ENCODE measurements around the gene DHX40. TPM values are rescaled to one million over a fixed set of nuclear protein-coding genes. Genes with fewer than 3 reads are reported as not detected.
"Not testable (repeated sequence)": the region's sequence is repeated elsewhere in the genome, so short reads cannot be mapped to it uniquely, and the experiment has no call there.

DHX40 gene
- total RNA-seq, 4 donors from 2014 or later = 32.4 to 48.0 (median 44.3) TPM

DNA sequence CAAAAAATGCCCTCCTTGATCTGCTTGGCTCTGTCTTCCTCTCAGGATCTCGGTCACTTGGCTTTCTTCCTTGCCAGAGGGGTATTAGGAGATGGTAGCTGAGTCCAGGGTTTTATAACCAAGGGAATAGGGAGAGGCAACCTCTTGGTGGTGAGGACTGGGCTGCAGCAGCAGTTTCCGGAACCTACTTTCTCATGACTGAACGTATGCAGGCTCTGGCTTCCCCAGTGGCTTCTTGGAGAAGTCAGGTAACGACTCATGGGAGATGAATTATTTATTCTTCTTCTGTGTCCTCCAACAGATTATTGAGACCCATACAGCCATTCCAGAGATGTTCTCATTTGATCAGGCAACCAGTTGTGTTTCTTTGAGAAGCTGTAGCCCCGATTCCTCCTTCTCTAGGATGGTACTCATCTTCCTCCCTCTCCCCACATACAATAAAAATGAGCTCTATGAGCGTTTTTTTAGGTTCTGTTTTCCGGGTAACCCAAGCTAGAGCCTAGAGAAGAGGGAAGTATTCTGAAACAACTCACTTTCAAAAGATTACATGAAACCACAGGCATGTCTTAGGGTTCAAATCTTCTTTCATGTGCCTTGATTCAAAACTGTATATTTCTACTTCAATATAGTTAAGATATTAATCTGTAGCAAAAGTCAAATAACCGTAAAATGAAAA, 22.3 kb upstream of the DHX40 start:
- Histone ChIP-seq H3K27ac (replicated peaks in 1 of 4) (no peak overlapping the region), H3K36me3 (no peaks in the 10 kb centered on the region), H3K27me3 (no peaks in the 10 kb centered on the region), H3K4me3 (no peak overlapping the region), H3K4me1 (no peaks in the 10 kb centered on the region), H3K9me3 (no peaks in the 10 kb centered on the region)
- intact Hi-C loops (cut with DNase I) = no loop called here
- WGBS = 75% methylated on average over 8 of the region's 8 CpGs
- DNase-seq (ENCODE audit: extremely low spot score) = no peak
- no peak for TF ChIP-seq EP300 (IDR thresholded peaks at IDR 0.05)
- TF ChIP-seq POLR2AphosphoS5 (IDR thresholded peaks at IDR 0.05) = no peak
- TF ChIP-seq, protein P1, sequence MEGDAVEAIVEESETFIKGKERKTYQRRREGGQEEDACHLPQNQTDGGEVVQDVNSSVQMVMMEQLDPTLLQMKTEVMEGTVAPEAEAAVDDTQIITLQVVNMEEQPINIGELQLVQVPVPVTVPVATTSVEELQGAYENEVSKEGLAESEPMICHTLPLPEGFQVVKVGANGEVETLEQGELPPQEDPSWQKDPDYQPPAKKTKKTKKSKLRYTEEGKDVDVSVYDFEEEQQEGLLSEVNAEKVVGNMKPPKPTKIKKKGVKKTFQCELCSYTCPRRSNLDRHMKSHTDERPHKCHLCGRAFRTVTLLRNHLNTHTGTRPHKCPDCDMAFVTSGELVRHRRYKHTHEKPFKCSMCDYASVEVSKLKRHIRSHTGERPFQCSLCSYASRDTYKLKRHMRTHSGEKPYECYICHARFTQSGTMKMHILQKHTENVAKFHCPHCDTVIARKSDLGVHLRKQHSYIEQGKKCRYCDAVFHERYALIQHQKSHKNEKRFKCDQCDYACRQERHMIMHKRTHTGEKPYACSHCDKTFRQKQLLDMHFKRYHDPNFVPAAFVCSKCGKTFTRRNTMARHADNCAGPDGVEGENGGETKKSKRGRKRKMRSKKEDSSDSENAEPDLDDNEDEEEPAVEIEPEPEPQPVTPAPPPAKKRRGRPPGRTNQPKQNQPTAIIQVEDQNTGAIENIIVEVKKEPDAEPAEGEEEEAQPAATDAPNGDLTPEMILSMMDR (IDR thresholded peaks at IDR 0.05) = no peak
- no peak for TF ChIP-seq POLR2A (IDR thresholded peaks at IDR 0.05; ENCODE audit: low read depth)

DNA sequence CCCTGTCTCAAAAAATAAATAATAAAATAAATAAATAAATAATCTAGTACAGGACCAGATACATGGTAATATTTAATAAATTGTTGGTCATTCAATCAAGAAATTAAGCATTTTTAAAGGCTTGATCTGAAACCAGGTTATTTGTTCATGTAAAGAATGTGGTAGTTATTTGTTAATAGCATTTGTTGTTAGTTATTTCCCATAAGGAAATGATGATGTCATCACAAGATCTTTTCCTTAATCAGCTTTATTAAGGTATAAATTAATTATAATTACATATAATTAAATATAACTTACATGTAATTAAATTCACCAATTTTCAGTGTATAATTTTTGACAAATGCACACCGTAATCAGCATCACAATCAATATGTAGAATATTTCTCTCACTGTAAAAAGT, 19.5 kb upstream of the DHX40 start:
- no peaks in the 10 kb centered on the region for H3K4me1 ChIP-seq
- intact Hi-C loops (cut with DNase I) = no loop called here
- TF ChIP-seq, protein P1 (IDR thresholded peaks at IDR 0.05) = no peak
- TF ChIP-seq POLR2A (IDR thresholded peaks at IDR 0.05; ENCODE audit: low read depth) (no peak), POLR2AphosphoS5 (IDR thresholded peaks at IDR 0.05) (no peak), EP300 (IDR thresholded peaks at IDR 0.05) (no peak)
- no peak for DNase-seq (ENCODE audit: extremely low spot score)
- no peak overlapping the region for H3K4me3 ChIP-seq
- WGBS = 91% methylated on average over 1 of the region's 1 CpG
- no peaks in the 10 kb centered on the region for H3K27me3 ChIP-seq
- no peak overlapping the region for H3K27ac ChIP-seq (replicated peaks in 1 of 4)
- H3K9me3 ChIP-seq = no peaks in the 10 kb centered on the region
- H3K36me3 ChIP-seq = no peaks in the 10 kb centered on the region

DNA sequence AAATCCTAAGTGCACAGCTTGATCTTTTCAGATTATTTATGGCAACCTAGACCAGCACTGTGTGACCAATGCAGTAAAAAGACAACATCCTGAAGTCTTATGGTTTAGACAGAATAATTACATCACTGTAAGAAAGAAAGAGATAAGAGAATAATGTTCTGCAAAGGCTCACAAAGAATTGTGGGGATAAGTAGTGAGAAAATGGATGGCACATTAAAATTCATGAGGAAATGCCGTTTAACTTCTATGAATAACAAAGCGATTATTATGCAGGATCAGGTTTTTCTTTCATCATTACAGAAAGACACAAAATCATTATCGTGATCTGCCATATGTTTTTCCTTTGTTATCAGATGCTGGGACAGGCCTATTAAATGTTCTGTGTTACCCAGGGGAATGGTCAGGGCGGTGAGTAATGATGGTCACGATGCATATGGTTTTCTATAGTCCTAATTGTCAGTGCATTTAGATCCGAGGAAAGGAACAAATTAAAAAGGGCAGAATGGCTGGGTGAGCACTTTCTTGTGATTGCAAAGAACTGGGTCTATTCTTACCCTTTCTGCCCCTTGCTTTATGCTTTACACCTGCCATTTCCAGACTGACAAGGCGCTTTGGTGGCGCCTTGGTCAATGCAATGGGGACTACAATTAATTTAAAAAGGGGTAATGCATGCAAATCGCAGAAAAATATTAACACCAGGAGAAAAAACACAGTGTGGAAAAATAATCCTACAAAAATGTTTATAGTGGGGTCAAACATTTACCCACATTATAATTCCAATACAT, 18.1 kb upstream of the DHX40 start:
- Histone ChIP-seq H3K27me3 (no peaks in the 10 kb centered on the region), H3K36me3 (no peaks in the 10 kb centered on the region), H3K27ac (replicated peaks in 1 of 4) (no peak overlapping the region), H3K9me3 (no peaks in the 10 kb centered on the region), H3K4me1 (no peaks in the 10 kb centered on the region), H3K4me3 (no peak overlapping the region)
- TF ChIP-seq POLR2AphosphoS5 (IDR thresholded peaks at IDR 0.05) (no peak), POLR2A (IDR thresholded peaks at IDR 0.05; ENCODE audit: low read depth) (no peak), EP300 (IDR thresholded peaks at IDR 0.05) (no peak)
- TF ChIP-seq, protein P1 (IDR thresholded peaks at IDR 0.05) = no peak
- WGBS = 74% methylated on average over 9 of the region's 9 CpGs
- no peak for DNase-seq (ENCODE audit: extremely low spot score)
- intact Hi-C loops (cut with DNase I) = no loop called here

DNA sequence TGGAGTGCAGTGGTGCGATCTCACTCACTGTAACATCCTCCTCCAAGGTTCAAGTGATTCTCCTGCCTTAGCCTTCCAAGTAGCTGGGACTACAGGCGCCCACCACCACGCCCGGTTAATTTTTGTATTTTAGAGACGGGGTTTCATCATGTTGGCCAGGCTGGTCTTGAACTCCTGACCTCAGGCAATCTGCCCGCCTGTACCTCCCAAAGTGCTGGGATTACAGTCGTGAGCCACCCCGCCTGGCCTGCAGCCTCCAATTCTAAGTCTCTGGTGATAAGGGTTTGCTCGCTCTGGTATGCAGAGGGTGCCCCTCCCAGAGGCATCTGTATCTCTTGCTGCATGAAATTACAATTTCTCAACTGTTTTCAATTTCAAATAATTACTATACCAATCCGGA, 16.4 kb upstream of the DHX40 start:
- H3K4me1 ChIP-seq; DNase-seq (ENCODE audit: extremely low spot score); intact Hi-C loops (cut with DNase I); H3K27me3 ChIP-seq; H3K9me3 ChIP-seq; H3K4me3 ChIP-seq; H3K27ac ChIP-seq (replicated peaks in 1 of 4); H3K36me3 ChIP-seq: not testable (repeated sequence)
- WGBS = 91% methylated on average over 10 of the region's 10 CpGs

DNA sequence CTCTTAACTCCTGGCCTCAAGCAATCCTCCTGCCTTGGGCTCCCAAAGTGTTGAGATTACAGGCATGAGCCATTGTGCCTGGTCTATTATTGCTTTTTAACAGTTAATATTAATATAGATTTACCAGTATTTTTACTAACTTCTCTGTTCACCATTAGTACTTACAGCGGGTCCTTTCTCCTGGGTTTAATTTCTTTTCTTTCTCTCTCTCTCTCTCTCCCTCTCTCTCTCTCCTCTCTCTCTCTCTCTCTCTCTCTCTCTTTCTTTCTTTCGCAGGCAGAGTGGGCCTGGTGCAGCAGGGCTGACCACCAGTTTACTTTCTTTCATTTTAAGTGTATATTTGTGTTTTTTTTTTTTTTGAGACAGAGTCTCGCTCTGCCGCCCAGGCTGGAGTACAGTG, 14.7 kb upstream of the DHX40 start:
- no peaks in the 10 kb centered on the region for H3K36me3 ChIP-seq
- TF ChIP-seq POLR2A (IDR thresholded peaks at IDR 0.05; ENCODE audit: low read depth) = no peak
- TF ChIP-seq POLR2AphosphoS5 (IDR thresholded peaks at IDR 0.05) = no peak
- TF ChIP-seq, protein P1 (IDR thresholded peaks at IDR 0.05) = no peak
- no peak for TF ChIP-seq EP300 (IDR thresholded peaks at IDR 0.05)
- WGBS = 100% methylated on average over 4 of the region's 4 CpGs
- DNase-seq (ENCODE audit: extremely low spot score) = no peak
- no peaks in the 10 kb centered on the region for H3K27me3 ChIP-seq
- intact Hi-C loops (cut with DNase I) = no loop called here
- no peaks in the 10 kb centered on the region for H3K4me1 ChIP-seq
- H3K27ac ChIP-seq (replicated peaks in 1 of 4) = no peak overlapping the region
- H3K4me3 ChIP-seq = no peak overlapping the region
- no peaks in the 10 kb centered on the region for H3K9me3 ChIP-seq
